Liver (tissue), 9 donors: ENCODE data around the gene CPZ. TPM values are rescaled to one million over a fixed set of nuclear protein-coding genes. Genes with fewer than 3 reads are reported as not detected.

Experiments used
- DNase-seq: peaks from one replicate; pipeline ENCODE4 v3.0.0-alpha.2; 2017; ENCODE audit warnings: low spot score
- H3K27ac ChIP-seq, 2 donors: one replicate each; pipeline ENCODE4 v1.7.0; 2013; ENCODE audit warnings: inconsistent platforms in 2 of 2, low read length in 2 of 2, control low read depth in 1 of 2, low read depth in 1 of 2, mild to moderate bottlenecking in 1 of 2
- H3K27me3 ChIP-seq, 4 donors: one replicate each; pipeline versions ENCODE4 v1.6.1 to v1.7.0; 2013; ENCODE audit warnings: low read length in 3 of 4, inconsistent platforms in 1 of 4, mild to moderate bottlenecking in 1 of 4, moderate library complexity in 1 of 4; ENCODE audit not compliant: control insufficient read depth in 4 of 4, insufficient read depth in 4 of 4
- H3K36me3 ChIP-seq, 4 donors: one replicate each; pipeline versions ENCODE4 v1.6.1 to v1.7.0; 2013; ENCODE audit warnings: low read length in 3 of 4, mild to moderate bottlenecking in 3 of 4, low read depth in 1 of 4, moderate library complexity in 1 of 4; ENCODE audit not compliant: control insufficient read depth in 4 of 4, insufficient read depth in 3 of 4
- H3K4me1 ChIP-seq, 4 donors: one replicate each; pipeline versions ENCODE4 v1.6.1 to v1.7.0; 2013; ENCODE audit warnings: low read length in 3 of 4, mild to moderate bottlenecking in 3 of 4, moderate library complexity in 1 of 4; ENCODE audit not compliant: control insufficient read depth in 4 of 4, insufficient read depth in 4 of 4
- H3K4me3 ChIP-seq, 3 donors: one replicate each; pipeline versions ENCODE4 v1.6.1 to v1.7.0; 2013; ENCODE audit warnings: low read length in 3 of 3, control low read depth in 1 of 3, low read depth in 1 of 3, mild to moderate bottlenecking in 1 of 3
- H3K9ac ChIP-seq, 2 donors: one replicate each; pipeline ENCODE4 v1.7.0; 2013; ENCODE audit warnings: low read length in 2 of 2, mild to moderate bottlenecking in 2 of 2, moderate library complexity in 2 of 2, control low read depth in 1 of 2, low read depth in 1 of 2
- H3K9me3 ChIP-seq, 4 donors: one replicate each; pipeline versions ENCODE4 v1.6.1 to v1.7.0; 2013; ENCODE audit warnings: low read length in 3 of 4; ENCODE audit not compliant: control insufficient read depth in 4 of 4
- ATF3 ChIP-seq: IDR thresholded peaks from 2 replicates; pipeline ENCODE4 v1.6.1; 2016; ENCODE audit warnings: antibody characterized with exemption
- EGR1 ChIP-seq, 2 donors: IDR thresholded peaks; 2 replicates each; pipeline ENCODE4 v1.6.1; 2016 to 2018; ENCODE audit warnings: antibody characterized with exemption in 2 of 2, low read depth in 2 of 2
- FOXA1 ChIP-seq: IDR thresholded peaks from 2 replicates; pipeline ENCODE4 v1.6.1; 2016; ENCODE audit warnings: antibody characterized with exemption
- FOXA2 ChIP-seq: IDR thresholded peaks from 2 replicates; pipeline ENCODE4 v1.6.1; 2016; ENCODE audit warnings: antibody characterized with exemption
- GABPA ChIP-seq, 2 donors: IDR thresholded peaks in 1 of 2; conservative IDR thresholded peaks in 1 of 2; 2 replicates each; pipeline ENCODE4 v1.6.1; 2016; ENCODE audit warnings: antibody characterized with exemption in 2 of 2, mild to moderate bottlenecking in 1 of 2, moderate library complexity in 1 of 2
- HNF4A ChIP-seq, 2 donors: conservative IDR thresholded peaks; 2 replicates each; pipeline ENCODE4 v1.6.1; 2016; ENCODE audit warnings: antibody characterized with exemption in 2 of 2, mild to moderate bottlenecking in 2 of 2
- HNF4G ChIP-seq: IDR thresholded peaks from 2 replicates; pipeline ENCODE4 v1.6.1; 2016; ENCODE audit warnings: antibody characterized with exemption
- JUND ChIP-seq, 2 donors: IDR thresholded peaks; 2 replicates each; pipeline ENCODE4 v1.6.1; 2016; ENCODE audit warnings: antibody characterized with exemption in 2 of 2
- MAX ChIP-seq: IDR thresholded peaks from 2 replicates; pipeline ENCODE4 v1.6.1; 2016; ENCODE audit warnings: antibody characterized with exemption
- NR2F2 ChIP-seq: IDR thresholded peaks from 2 replicates; pipeline ENCODE4 v1.6.1; 2016; ENCODE audit warnings: antibody characterized with exemption
- RAD21 ChIP-seq, 2 donors: IDR thresholded peaks; 2 replicates each; pipeline ENCODE4 v1.6.1; 2016; ENCODE audit warnings: antibody characterized with exemption in 2 of 2, mild to moderate bottlenecking in 2 of 2
- RXRA ChIP-seq, 2 donors: IDR thresholded peaks; 2 replicates each; pipeline ENCODE4 v1.6.1; 2017 to 2018; ENCODE audit warnings: antibody characterized with exemption in 2 of 2, mild to moderate bottlenecking in 1 of 2
- SP1 ChIP-seq: IDR thresholded peaks from 2 replicates; pipeline ENCODE4 v1.6.1; 2018; ENCODE audit warnings: antibody characterized with exemption, mild to moderate bottlenecking
- TAF1 ChIP-seq: conservative IDR thresholded peaks from 2 replicates; pipeline ENCODE4 v1.6.1; 2016; ENCODE audit warnings: antibody characterized with exemption, mild to moderate bottlenecking
- YY1 ChIP-seq: IDR thresholded peaks from 2 replicates; pipeline ENCODE4 v1.6.1; 2016; ENCODE audit warnings: antibody characterized with exemption, mild to moderate bottlenecking
- WGBS: extraction: QIAGEN DNeasy Blood & Tissue Kit; methylation state at CpG from one replicate; pipeline ENCODE4 v1.1.7; 2013; 5-methylcytosine and 5-hydroxymethylcytosine counted together
- polyA plus RNA-seq, 2 donors: library from polyadenylated mRNA; stranded (reverse) in 1 of 2; unstranded in 1 of 2; fragments of 200-250 nt in 1 of 2; fragments of >200 nt in 1 of 2; fragmentation: Nextera tagmentation in 1 of 2; extraction: Ambion mirVana in 1 of 2; gene quantifications; one replicate each; pipeline versions ENCODE4 v1.2.1 to v1.2.3, GENCODE V29; 2013 to 2015
- total RNA-seq, 2 donors: library from RNA; depleted of rRNA; stranded (reverse); fragments of >200 nt; gene quantifications; one replicate each; pipeline ENCODE4 v1.2.3, GENCODE V29; 2014
- TF ChIP-seq, protein P1 (sequence below): IDR thresholded peaks from 2 replicates; pipeline ENCODE4 v1.6.1; 2016; ENCODE audit warnings: antibody characterized with exemption, mild to moderate bottlenecking
- TF ChIP-seq, protein P2 (sequence below): IDR thresholded peaks from 2 replicates; pipeline ENCODE4 v1.6.1; 2016; ENCODE audit warnings: antibody characterized with exemption
- TF ChIP-seq, protein P3 (sequence below): fragments of 150-350 bp; IDR thresholded peaks from 2 replicates; pipeline ENCODE4 v1.5.1; 2017; ENCODE audit warnings: improper control_type of control experiment, low read depth, low read length; ENCODE audit not compliant: missing input control
- donor health status: healthy.
- donor health status: healthy.
- donor health status: healthy.
- donor health status: healthy.
- donor health status: healthy.

CPZ gene
- total and polyA plus RNA-seq, 4 donors = 0.51 to 1.8 (median 1.4) TPM

DNA sequence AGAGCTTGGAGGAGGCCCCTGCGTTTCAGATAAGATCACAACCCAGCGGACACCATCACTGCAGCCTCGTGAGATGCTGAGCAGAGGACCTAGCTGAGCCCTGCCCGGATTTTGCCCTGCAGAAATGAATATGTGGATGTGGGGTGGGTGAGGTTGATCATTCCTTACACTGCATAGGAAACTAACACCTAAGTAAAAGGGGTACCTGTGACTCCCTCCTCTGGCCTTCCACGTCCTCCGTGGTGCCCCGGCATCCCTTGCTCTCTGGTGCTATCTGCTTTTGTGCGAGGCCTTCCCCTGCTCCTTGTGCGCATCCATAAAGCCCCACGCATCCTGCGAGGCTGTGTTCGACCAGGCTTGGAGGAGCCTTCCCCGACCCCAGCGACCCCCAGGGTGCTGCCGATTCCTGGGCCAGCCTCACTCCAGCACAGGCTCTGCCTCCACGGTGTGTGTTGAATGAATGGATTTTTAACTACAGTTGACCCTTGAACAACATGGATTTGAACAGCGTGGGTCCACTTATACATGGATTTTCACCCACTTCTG is 37.9 kb upstream of the CPZ start:
- DNase-seq = no peak
- H3K27ac ChIP-seq = no peak overlapping the region
- no peaks in the 10 kb centered on the region for H3K36me3 ChIP-seq
- WGBS = 85% methylated on average over 17 of the region's 17 CpGs
- no peaks in the 10 kb centered on the region for H3K9me3 ChIP-seq
- no peaks in the 10 kb centered on the region for H3K27me3 ChIP-seq
- H3K4me3 ChIP-seq = no peak overlapping the region
- TF ChIP-seq, protein P1, sequence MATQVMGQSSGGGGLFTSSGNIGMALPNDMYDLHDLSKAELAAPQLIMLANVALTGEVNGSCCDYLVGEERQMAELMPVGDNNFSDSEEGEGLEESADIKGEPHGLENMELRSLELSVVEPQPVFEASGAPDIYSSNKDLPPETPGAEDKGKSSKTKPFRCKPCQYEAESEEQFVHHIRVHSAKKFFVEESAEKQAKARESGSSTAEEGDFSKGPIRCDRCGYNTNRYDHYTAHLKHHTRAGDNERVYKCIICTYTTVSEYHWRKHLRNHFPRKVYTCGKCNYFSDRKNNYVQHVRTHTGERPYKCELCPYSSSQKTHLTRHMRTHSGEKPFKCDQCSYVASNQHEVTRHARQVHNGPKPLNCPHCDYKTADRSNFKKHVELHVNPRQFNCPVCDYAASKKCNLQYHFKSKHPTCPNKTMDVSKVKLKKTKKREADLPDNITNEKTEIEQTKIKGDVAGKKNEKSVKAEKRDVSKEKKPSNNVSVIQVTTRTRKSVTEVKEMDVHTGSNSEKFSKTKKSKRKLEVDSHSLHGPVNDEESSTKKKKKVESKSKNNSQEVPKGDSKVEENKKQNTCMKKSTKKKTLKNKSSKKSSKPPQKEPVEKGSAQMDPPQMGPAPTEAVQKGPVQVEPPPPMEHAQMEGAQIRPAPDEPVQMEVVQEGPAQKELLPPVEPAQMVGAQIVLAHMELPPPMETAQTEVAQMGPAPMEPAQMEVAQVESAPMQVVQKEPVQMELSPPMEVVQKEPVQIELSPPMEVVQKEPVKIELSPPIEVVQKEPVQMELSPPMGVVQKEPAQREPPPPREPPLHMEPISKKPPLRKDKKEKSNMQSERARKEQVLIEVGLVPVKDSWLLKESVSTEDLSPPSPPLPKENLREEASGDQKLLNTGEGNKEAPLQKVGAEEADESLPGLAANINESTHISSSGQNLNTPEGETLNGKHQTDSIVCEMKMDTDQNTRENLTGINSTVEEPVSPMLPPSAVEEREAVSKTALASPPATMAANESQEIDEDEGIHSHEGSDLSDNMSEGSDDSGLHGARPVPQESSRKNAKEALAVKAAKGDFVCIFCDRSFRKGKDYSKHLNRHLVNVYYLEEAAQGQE = no peak
- TF ChIP-seq, protein P2, sequence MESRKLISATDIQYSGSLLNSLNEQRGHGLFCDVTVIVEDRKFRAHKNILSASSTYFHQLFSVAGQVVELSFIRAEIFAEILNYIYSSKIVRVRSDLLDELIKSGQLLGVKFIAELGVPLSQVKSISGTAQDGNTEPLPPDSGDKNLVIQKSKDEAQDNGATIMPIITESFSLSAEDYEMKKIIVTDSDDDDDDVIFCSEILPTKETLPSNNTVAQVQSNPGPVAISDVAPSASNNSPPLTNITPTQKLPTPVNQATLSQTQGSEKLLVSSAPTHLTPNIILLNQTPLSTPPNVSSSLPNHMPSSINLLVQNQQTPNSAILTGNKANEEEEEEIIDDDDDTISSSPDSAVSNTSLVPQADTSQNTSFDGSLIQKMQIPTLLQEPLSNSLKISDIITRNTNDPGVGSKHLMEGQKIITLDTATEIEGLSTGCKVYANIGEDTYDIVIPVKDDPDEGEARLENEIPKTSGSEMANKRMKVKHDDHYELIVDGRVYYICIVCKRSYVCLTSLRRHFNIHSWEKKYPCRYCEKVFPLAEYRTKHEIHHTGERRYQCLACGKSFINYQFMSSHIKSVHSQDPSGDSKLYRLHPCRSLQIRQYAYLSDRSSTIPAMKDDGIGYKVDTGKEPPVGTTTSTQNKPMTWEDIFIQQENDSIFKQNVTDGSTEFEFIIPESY = no peak
- TF ChIP-seq RXRA (IDR thresholded peaks at IDR 0.05) = no peak
- TF ChIP-seq HNF4A (conservative IDR thresholded peaks at IDR 0.05) = no peak
- TF ChIP-seq, protein P3, sequence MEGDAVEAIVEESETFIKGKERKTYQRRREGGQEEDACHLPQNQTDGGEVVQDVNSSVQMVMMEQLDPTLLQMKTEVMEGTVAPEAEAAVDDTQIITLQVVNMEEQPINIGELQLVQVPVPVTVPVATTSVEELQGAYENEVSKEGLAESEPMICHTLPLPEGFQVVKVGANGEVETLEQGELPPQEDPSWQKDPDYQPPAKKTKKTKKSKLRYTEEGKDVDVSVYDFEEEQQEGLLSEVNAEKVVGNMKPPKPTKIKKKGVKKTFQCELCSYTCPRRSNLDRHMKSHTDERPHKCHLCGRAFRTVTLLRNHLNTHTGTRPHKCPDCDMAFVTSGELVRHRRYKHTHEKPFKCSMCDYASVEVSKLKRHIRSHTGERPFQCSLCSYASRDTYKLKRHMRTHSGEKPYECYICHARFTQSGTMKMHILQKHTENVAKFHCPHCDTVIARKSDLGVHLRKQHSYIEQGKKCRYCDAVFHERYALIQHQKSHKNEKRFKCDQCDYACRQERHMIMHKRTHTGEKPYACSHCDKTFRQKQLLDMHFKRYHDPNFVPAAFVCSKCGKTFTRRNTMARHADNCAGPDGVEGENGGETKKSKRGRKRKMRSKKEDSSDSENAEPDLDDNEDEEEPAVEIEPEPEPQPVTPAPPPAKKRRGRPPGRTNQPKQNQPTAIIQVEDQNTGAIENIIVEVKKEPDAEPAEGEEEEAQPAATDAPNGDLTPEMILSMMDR = no peak
- no peak for TF ChIP-seq GABPA (IDR thresholded peaks at IDR 0.05 in 1 of 2, conservative IDR thresholded peaks at IDR 0.05 in 1 of 2)
- no peak for TF ChIP-seq TAF1
- no peak for TF ChIP-seq NR2F2
- no peak for TF ChIP-seq SP1
- no peak for TF ChIP-seq FOXA2
- TF ChIP-seq JUND (IDR thresholded peaks at IDR 0.05) = no peak
- H3K9ac ChIP-seq = no peak overlapping the region
- no peaks in the 10 kb centered on the region for H3K4me1 ChIP-seq

DNA sequence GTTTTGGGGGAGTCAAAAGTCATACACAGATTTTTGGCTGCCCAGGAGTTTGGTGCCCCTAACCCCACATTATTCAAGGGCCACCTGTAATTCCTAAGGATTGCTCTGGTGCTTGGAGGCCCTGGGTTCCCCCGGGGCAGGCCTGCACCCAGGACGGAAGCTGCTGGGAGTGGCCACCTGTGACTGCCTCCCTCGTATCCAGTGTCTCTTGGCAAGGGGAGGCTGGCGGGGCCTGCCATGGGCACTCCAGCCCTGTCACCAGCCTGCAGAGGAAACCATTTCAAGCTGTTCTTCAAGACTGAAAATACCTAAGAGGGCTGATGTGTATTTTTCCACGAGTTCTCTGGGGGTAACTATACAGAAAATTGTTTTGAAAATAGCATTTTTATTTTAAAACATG is 36.8 kb upstream of the CPZ start:
- Histone ChIP-seq H3K9ac (no peak overlapping the region), H3K9me3 (no peaks in the 10 kb centered on the region), H3K36me3 (no peaks in the 10 kb centered on the region), H3K27me3 (no peaks in the 10 kb centered on the region), H3K4me1 (no peaks in the 10 kb centered on the region), H3K4me3 (no peak overlapping the region), H3K27ac (no peak overlapping the region)
- WGBS = 80% methylated on average over 5 of the region's 5 CpGs
- no peak for DNase-seq
- TF ChIP-seq HNF4G = no peak
- no peak for TF ChIP-seq SP1
- TF ChIP-seq, protein P1 = no peak
- no peak for TF ChIP-seq TAF1
- TF ChIP-seq, protein P3 = no peak
- TF ChIP-seq RXRA (IDR thresholded peaks at IDR 0.05) = no peak
- no peak for TF ChIP-seq FOXA1
- no peak for TF ChIP-seq JUND (IDR thresholded peaks at IDR 0.05)
- TF ChIP-seq HNF4A (conservative IDR thresholded peaks at IDR 0.05) = no peak
- no peak for TF ChIP-seq YY1
- TF ChIP-seq ATF3 = no peak
- TF ChIP-seq NR2F2 = no peak
- no peak for TF ChIP-seq MAX
- TF ChIP-seq EGR1 (IDR thresholded peaks at IDR 0.05; ENCODE audit: low read depth in 2 of 2) = no peak
- no peak for TF ChIP-seq FOXA2
- no peak for TF ChIP-seq RAD21 (IDR thresholded peaks at IDR 0.05)
- TF ChIP-seq GABPA (IDR thresholded peaks at IDR 0.05 in 1 of 2, conservative IDR thresholded peaks at IDR 0.05 in 1 of 2) = no peak
